Omental fat pad (tissue), 4 donors: ENCODE measurements around the gene ATP1A2. TPM values are rescaled to one million over a fixed set of nuclear protein-coding genes. Genes with fewer than 3 reads are reported as not detected.

ENCODE experiments used
- ATAC-seq: fragments of 150-250 bp; one replicate; pipeline ENCODE4 v1.9.1; 2016; ENCODE audit warnings: mild to moderate bottlenecking, moderate library complexity; ENCODE audit not compliant: low FRiP score
- DNase-seq: peaks from one replicate; pipeline ENCODE4 v3.0.0-alpha.2; 2019; ENCODE audit warnings: low spot score
- CTCF ChIP-seq, 3 donors: fragments of 450-650 bp; IDR thresholded peaks; one replicate each; pipeline ENCODE4 v1.5.1; 2016 to 2017; ENCODE audit warnings: antibody characterized with exemption in 3 of 3, mild to moderate bottlenecking in 3 of 3, moderate library complexity in 2 of 3
- total RNA-seq, 4 donors: library from RNA; depleted of rRNA; stranded (reverse); fragments of >200 nt; gene quantifications; one replicate each; pipeline ENCODE4 v1.1.0, GENCODE V29; 2016

The ATP1A2 gene
- total RNA-seq, 4 donors from 2014 or later, result 45.5 to 91.1 (median 76.3) TPM

GRCh38 chr1:160074865-160075264 lies 40.7 kb upstream of the ATP1A2 start:
- DNase-seq, result no peak
- no peak for TF ChIP-seq CTCF (IDR thresholded peaks at IDR 0.05)
- ATAC-seq, result no peak

GRCh38 chr1:160075836-160076235 lies 39.7 kb upstream of the ATP1A2 start:
- no peak for ATAC-seq
- DNase-seq, result no peak
- no peak for TF ChIP-seq CTCF (IDR thresholded peaks at IDR 0.05)

- TF ChIP-seq CTCF (IDR thresholded peaks at IDR 0.05), result no peak
- ATAC-seq, result no peak
Observed at GRCh38 chr1:160076295-160076694, 39.3 kb upstream of the ATP1A2 start.

GRCh38 chr1:160077486-160077885 lies 38.1 kb upstream of the ATP1A2 start:
- no peak for TF ChIP-seq CTCF (IDR thresholded peaks at IDR 0.05)
- DNase-seq, result no peak
- no peak for ATAC-seq

More at GRCh38 chr1:160076295-160076694, 39.3 kb upstream of the ATP1A2 start:
- DNase-seq, result no peak

- no peak for TF ChIP-seq CTCF (IDR thresholded peaks at IDR 0.05)
- DNase-seq (no peak), ATAC-seq (no peak)
Observed at GRCh38 chr1:160078512-160079195, 36.9 kb upstream of the ATP1A2 start.

- no peak for ATAC-seq
- DNase-seq, result no peak
- TF ChIP-seq CTCF (IDR thresholded peaks at IDR 0.05), result no peak
Observed at GRCh38 chr1:160079448-160079847, 36.1 kb upstream of the ATP1A2 start.

- DNase-seq (no peak), ATAC-seq (no peak)
- no peak for TF ChIP-seq CTCF (IDR thresholded peaks at IDR 0.05)
Observed at GRCh38 chr1:160080381-160081100, 35.0 kb upstream of the ATP1A2 start.
